CD4-positive, alpha-beta T cell treated with Interleukin-10 for 1 hour (primary cell): ENCODE measurements around the gene DIDO1.

Source experiments
- DNase-seq: peaks from one replicate; pipeline ENCODE4 v3.0.0-alpha.2; 2020

The DIDO1 gene

DNA sequence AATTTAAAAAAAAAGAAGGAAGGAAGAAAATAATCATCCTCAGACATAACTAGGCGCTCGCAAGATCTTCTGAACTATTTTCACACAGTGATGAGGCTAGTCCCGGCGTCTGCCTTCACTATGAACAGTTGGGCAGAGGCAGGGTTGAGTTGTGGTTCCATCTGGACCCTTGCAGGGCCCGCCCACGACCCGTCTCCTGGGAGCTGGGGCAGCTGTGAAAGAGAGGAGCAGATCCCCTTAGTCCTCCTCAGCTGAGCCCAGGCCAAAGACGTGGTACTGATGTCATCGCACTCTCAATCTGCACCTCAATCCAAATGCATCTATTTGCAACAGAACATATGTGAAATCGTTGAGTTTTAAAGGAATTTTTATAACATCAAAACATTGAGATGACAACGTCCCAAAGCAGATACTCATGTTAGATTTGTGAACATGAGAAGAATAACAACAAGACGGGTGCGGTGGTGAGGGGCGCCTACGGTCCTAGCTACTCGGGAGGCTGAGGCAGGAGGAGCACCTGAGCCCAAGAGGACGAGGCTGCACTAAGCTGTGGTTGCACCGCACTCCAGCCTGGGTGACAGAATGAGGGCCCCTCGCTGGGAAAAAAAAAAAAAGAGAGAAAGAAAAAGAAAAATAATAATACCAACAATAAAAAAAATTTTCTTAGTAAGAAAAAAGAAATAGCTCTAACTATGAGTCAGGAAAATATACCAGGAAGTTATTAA is 80.0 kb downstream of the DIDO1 start:
- DNase-seq = no peak

- no peak for DNase-seq
Measured at GRCh38 chr20:62845416-62846160, 80.7 kb downstream of the DIDO1 start.

DNA sequence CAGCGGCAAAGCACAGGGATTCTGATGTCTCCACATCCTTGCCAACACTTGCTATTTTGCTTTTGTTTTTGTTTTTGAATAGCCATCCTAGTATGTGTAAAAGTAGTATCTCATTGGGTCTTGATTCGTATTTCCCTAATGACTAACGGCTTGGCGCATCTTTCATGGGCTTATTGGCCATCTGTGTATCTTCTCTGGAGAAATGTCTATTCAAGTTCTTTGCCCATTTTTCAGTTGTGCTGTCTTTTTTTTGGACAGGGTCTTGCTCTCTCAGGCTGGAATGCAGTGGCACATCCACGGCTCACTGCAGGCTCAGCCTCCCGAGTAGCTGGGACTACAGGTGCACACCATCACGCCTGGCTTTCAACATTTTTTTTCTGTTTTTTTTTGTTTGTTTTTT is 82.1 kb downstream of the DIDO1 start:
- no peak for DNase-seq

- DNase-seq = no peak
Measured at GRCh38 chr20:62843656-62844055, 82.6 kb downstream of the DIDO1 start.

DNA sequence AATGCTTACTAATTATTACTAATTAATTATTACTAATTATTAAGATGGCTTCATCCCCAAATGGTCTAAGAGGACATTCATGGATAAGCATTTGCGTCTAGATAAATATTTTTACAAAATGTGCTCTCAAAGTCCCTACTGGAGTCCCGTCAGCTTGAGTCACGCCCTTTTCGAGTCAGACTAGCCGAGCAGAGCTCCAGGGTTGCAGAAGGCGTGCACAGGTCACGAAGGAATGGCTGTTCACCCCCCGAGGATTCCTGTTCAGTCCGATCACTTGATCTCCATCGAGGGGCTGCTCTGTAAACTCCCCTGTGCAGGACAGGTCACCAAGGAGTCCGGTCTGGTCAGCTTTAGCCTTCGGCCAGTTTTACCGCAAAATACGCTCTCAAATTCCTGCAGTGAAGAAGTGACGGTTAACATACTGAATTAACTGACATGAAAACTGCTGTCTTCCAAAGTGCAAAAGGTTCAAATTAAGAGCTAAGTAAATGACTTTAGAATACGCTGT is 84.5 kb downstream of the DIDO1 start:
- DNase-seq = no peak

DNA sequence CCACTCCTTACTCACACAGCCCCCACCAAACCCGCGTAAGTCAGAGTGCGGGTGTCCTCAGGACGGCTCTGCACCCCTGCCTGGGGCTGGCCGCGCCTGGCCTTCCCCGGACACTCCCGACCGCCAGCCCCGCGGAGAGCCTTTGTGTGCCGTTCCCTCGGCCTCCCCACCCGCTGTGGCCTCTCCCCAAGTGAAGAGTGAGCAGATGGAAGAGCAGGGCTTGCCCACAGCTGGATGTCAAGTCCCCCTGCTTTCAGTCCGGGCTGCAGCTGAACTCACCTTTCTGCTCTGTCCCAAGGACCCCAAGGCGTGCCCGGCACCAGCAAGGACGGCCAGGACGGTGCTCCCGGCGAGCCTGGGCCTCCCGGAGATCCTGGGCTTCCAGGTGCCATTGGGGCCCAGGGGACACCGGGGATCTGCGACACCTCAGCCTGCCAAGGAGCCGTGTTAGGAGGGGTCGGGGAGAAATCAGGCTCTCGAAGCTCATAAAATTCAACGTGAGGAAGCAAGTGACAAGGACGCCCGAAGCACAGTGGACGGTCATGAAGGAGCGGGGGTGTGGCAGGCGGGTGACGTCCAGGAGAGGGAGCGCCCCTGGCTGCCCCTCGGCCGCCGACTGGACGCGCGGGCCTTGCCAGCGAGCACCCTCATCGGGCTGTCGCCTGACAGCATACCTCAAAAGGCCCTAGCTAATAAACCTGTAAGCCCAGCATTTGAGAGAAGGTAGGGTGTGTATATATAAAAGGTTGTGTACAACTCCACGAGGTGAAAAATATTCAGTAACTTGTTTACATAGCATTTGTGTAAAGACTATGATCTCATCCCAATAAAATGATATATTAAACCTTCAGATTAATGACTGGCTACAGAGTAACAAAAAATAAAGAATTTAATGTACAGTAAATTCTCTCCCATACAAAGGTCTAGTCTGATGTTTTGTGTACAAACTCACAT is 85.8 kb downstream of the DIDO1 start:
- DNase-seq = no peak

DNA sequence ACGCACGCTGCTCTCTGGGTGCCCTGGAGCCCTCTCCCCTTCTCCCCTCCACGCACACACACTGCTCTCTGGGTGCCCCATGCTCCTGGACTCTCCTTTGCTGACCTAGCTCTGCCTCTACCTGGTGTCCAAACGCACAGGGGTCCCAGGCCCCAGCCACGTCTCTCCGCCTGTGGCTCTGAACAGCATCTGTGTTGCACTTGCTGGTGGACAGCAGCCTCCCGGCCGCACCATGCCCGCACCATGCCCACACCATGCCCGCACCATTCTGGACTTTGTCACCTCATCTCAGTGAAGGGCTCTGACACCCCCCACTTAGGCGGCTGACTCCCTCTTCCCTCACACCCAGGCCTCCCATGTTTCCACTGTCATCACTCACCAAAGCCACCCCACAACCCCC is 86.5 kb downstream of the DIDO1 start:
- DNase-seq = no peak

GRCh38 chr20:62839261-62839660 is 87.0 kb downstream of the DIDO1 start:
- no peak for DNase-seq

DNA sequence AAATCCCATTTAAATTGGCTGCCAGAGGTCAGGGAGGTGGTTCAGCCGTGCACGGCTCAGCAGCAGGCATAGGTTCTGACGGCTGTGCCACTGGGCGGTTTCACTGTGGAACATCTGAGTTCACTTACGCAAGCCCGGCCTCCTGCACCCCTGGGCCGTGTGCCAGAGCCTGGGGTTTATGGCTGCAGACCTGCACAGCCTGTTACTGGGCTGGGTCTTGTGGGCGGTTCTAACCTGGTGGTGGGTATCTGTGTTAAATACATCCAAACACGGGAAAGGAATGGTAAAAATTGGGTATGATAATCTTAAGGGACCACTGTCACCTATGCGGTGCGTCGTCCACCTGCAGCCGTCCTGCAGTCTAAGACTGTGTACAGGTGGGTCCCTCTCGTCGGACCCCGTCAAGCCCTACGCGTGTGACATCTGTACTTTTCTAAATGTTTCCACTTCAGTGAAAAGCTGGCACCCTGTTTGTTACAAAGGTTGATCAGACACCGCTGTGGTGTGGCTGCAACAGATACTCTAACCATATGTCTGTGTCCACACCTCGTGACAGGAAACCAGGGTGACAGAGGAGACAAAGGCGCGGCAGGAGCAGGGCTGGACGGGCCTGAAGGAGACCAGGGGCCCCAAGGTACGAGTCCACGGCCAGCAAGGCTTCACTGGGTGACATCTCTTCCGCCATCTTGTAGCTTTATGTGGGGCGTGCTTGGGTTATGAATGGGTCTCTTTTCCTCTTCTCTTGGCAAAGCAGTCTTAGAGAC is 88.0 kb downstream of the DIDO1 start:
- DNase-seq = no peak

GRCh38 chr20:62837790-62838127 is 88.5 kb downstream of the DIDO1 start:
- no peak for DNase-seq

- DNase-seq = no peak
Measured at GRCh38 chr20:62836967-62837490, 89.3 kb downstream of the DIDO1 start.

- DNase-seq = no peak
Measured at GRCh38 chr20:62835931-62836861, 90.1 kb downstream of the DIDO1 start.

GRCh38 chr20:62834967-62835730 is 91.2 kb downstream of the DIDO1 start:
- DNase-seq = no peak

DNA sequence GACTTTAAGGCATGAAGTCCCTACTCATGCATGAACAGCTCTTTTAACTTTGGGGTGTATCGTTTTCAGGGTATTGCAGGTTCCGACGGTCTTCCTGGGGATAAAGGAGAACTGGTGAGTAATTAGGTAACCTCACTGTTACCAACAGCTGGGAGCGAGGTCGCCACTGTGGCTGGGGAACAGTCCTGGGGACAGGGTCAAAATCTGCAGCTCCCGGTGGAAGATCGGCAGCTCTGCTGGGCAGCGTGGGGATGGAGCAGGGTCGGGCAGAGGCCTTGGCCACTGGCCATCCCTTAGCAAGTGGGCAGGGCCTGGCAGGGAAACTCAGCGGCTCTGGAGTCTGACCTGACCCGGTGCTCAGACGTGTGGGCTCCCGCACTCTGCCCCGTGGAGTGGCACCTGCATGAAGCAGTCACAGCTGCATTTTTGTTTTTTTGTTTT is 93.3 kb downstream of the DIDO1 start:
- DNase-seq = no peak

DNA sequence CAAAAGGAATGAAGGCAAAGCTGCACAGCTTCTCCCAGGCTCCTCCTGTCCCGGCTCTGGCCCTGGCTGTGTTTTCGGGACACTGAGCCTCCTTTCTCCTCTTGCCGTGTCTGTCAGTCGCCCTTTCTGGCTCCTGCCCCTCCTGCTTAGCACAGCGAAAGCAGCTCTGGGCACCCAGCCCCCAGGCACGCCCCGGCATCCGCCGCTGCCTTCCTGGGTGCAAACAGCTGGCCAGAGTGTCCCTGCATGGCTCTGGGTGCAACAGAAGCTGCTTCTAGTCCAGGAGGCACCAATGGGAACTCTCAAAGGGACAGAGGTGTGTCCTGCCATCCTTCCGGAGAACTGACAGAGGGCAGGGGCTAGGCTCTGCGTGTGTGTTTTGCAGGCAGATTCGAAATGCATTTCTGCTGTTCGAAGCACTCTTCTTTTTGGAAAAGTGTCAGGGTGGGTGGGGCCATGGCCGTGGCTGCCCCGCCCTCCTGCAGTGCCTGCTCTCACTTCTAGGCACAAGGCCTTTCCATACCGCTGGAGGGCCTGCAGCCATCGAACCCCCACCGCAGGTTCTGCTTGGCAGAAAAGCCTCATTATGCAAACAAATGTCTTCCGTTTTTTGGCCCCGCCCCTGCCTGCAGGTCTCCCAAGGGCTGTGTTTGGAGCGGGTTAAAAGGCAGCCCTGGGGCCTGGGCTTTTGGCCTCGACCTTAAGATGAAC is 93.9 kb downstream of the DIDO1 start:
- peak; percentile 16 for DNase-seq

- DNase-seq = no peak
Measured at GRCh38 chr20:62831854-62832211, 94.5 kb downstream of the DIDO1 start.

DNA sequence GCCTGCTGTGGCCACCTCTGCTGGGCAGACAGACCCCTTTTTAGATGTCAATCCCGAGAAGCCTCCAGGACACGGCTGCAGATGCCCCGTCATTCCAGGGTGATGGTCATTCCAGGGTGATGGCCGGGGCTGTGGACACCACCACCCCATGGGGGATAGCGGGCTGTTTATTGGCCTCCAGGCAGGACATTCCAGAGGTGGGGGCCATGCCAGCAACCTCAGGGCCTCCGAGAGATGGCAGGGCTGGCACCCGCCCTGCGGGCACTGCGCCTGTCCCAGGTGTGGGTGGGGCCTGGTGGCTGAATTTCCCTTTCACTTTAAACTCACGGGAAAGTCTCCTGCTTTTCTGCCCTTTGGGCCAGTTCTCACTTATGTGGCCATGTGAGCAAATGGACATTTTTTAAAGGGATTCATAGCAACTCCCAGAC is 94.9 kb downstream of the DIDO1 start:
- no peak for DNase-seq

DNA sequence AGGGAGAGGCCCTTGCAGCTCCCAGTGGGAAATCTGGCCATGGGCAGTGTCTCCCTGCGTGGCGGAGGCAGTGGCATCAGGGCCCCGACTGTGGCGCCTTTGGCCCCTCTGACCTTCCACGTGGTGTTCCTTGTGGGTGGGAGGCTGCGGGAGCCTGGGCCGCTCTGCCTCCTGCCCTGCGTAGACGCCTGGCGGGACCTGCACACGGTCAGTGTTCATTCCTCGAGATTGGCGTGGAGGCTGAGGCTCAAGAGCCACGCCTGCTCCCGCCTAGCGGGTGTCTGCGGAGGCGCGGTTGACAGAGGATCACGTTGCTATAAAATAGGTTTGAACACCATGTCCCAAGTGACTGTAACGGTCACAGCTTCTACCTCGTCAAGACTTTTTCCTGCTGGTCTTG is 95.5 kb downstream of the DIDO1 start:
- no peak for DNase-seq

DNA sequence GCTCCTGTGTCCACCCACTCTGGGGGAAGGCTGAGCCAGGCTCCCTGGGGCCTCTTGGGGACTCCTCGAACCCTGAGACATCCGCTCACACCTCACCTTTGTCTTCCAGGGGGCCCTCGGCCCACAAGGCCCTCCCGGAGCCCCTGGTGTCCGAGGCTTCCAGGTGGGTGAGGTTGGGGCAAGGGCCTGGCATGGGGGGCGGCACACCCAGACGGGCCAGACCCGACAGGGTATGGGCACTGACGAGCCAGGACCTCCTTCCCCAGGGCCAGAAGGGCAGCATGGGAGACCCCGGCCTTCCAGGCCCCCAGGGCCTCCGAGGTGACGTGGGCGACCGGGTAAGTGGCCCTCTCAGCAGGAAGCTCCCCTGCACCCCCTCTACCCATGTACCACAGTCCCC is 96.1 kb downstream of the DIDO1 start:
- DNase-seq = no peak
